ENCODE data around the gene VPREB1. TPM values are rescaled to one million over a fixed set of nuclear protein-coding genes. Genes with fewer than 3 reads are reported as not detected.

VPREB1 gene
- total RNA-seq, 2 experiments from 2014 or later, result 1.7 to 3.6 TPM

DNA sequence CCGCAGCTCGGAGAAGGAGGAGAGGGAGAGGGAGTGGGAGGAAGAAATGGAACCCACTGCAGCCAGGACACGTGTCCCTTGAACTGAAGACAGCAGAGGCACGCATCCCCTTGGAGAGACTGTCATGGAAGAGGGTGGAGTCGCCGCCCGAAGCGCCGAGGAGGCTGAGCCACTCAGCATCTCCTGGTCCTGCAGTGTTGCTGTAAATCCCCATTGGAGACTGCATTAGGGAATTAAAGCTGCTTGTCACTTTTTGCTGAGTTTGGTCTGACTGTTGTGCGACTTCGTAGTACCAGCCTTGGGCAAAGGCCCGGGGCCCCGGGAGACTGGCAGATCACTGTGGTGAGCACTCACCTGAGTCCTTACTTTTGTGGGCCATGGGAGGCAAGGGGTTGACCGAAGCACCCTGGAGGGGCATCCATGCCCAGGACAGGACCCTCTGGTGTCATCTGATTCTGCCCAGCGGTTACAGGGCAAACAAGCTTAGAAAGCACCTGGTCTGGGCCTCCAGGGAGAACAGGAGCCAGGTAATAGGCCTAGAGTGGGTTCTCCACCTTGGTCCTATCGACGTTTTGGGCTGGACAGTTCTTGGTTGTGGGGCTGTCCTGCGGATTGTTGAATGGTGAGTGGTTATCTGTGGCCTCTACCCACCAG is 797 bp downstream of the VPREB1 start:
- peak overlapping the region; percentile 76; the same call in 1 of the 2 replicates for H2AFZ ChIP-seq (ENCODE audit: low read length)
- H3K9me2 ChIP-seq (ENCODE audit: insufficient read depth, low read length), result no peaks in the 10 kb centered on the region
- CTCF ChIA-PET (ENCODE audit: unreplicated experiment), result no interaction called here
- no TSS peak for BruUV-seq (replicated peaks)
- no peaks in the 10 kb centered on the region for H4K20me1 ChIP-seq (ENCODE audit: insufficient read depth, low read length)
- peaks cover 70% of the 10 kb centered on the region for H3K4me1 ChIP-seq (ENCODE audit: insufficient read depth, low read length, poor library complexity, severe bottlenecking)
- no peak overlapping the region for H3K4me3 ChIP-seq (ENCODE audit: low read depth, low read length, poor library complexity, severe bottlenecking)
- H3K9me3 ChIP-seq (ENCODE audit: low read length), result no peaks in the 10 kb centered on the region
- H3K79me2 ChIP-seq (ENCODE audit: insufficient read depth, low read depth, low read length), result no peaks in the 10 kb centered on the region
- POLR2A ChIA-PET, result no interaction called here
- no peak for DNase-seq (ENCODE audit: low spot score)
- H3K4me2 ChIP-seq (ENCODE audit: low read length), result peak overlapping the region; percentile 53
- H3K27ac ChIP-seq (ENCODE audit: low read depth, low read length, poor library complexity, severe bottlenecking), result peak overlapping the region; percentile 41
- no peaks in the 10 kb centered on the region for H3K36me3 ChIP-seq (ENCODE audit: insufficient read depth, low read length)
- TF ChIP-seq EZH2phosphoT487 (IDR thresholded peaks at IDR 0.05; ENCODE audit: borderline replicate concordance, low read depth, low read length), result no peak
- TF ChIP-seq, protein P1, sequence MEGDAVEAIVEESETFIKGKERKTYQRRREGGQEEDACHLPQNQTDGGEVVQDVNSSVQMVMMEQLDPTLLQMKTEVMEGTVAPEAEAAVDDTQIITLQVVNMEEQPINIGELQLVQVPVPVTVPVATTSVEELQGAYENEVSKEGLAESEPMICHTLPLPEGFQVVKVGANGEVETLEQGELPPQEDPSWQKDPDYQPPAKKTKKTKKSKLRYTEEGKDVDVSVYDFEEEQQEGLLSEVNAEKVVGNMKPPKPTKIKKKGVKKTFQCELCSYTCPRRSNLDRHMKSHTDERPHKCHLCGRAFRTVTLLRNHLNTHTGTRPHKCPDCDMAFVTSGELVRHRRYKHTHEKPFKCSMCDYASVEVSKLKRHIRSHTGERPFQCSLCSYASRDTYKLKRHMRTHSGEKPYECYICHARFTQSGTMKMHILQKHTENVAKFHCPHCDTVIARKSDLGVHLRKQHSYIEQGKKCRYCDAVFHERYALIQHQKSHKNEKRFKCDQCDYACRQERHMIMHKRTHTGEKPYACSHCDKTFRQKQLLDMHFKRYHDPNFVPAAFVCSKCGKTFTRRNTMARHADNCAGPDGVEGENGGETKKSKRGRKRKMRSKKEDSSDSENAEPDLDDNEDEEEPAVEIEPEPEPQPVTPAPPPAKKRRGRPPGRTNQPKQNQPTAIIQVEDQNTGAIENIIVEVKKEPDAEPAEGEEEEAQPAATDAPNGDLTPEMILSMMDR (conservative IDR thresholded peaks at IDR 0.05; ENCODE audit: low read length), result no peak
- intact Hi-C loops (cut with micrococcal nuclease; ENCODE audit: unreplicated experiment), result no loop called here

DNA sequence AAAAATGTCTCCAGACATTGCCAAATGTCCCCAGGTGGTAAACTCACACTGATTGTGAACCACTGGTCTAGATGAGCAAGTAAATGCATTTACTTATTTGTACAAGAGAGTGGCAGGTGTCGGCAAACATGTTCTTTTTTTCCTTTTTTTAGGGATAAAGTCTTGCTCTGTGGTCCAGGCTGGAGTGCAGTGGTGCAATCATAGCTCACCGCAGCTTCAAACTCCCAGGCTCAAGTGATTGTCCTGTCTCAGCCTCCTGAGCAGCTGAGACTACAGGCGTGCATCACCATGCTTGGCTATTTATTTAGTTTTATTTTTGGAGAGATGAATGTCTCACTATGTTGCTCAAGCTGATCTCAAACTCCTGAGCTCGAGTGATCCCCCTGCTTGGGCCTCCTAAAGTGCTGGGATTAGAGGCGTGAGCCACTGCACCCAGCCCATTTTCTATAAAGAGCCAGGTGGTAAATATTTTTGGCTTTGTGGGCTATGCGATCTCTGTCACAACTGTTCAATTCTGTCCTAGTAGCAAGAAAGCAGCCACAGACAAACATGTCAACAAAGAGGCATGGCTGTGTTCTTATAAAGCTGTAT is 1.4 kb downstream of the VPREB1 start:
- no peaks in the 10 kb centered on the region for H3K9me2 ChIP-seq (ENCODE audit: insufficient read depth, low read length)
- H3K79me2 ChIP-seq (ENCODE audit: insufficient read depth, low read depth, low read length), result no peaks in the 10 kb centered on the region
- H3K36me3 ChIP-seq (ENCODE audit: insufficient read depth, low read length), result no peaks in the 10 kb centered on the region
- no TSS peak for BruUV-seq (replicated peaks)
- peak overlapping the region; percentile 46 for H3K4me2 ChIP-seq (ENCODE audit: low read length)
- TF ChIP-seq EZH2phosphoT487 (IDR thresholded peaks at IDR 0.05; ENCODE audit: borderline replicate concordance, low read depth, low read length), result no peak
- TF ChIP-seq, protein P1 (conservative IDR thresholded peaks at IDR 0.05; ENCODE audit: low read length), result no peak
- H2AFZ ChIP-seq (ENCODE audit: low read length), result peak overlapping the region; percentile 61; the same call in 1 of the 2 replicates
- ChIA-PET CTCF (ENCODE audit: unreplicated experiment) (no interaction called here), POLR2A (interaction anchor here (0.6 kb wide), 1 partner anchor 212 kb away, joined by 4 read pairs; no protein-coding TSS in a partner anchor)
- no peaks in the 10 kb centered on the region for H3K9me3 ChIP-seq (ENCODE audit: low read length)
- no peak overlapping the region for H3K4me3 ChIP-seq (ENCODE audit: low read depth, low read length, poor library complexity, severe bottlenecking)
- H4K20me1 ChIP-seq (ENCODE audit: insufficient read depth, low read length), result no peaks in the 10 kb centered on the region
- peaks cover 75% of the 10 kb centered on the region for H3K4me1 ChIP-seq (ENCODE audit: insufficient read depth, low read length, poor library complexity, severe bottlenecking)
- H3K27ac ChIP-seq (ENCODE audit: low read depth, low read length, poor library complexity, severe bottlenecking), result peak overlapping the region; percentile 41
- no peak for DNase-seq (ENCODE audit: low spot score)
- intact Hi-C loops (cut with micrococcal nuclease; ENCODE audit: unreplicated experiment), result no loop called here

DNA sequence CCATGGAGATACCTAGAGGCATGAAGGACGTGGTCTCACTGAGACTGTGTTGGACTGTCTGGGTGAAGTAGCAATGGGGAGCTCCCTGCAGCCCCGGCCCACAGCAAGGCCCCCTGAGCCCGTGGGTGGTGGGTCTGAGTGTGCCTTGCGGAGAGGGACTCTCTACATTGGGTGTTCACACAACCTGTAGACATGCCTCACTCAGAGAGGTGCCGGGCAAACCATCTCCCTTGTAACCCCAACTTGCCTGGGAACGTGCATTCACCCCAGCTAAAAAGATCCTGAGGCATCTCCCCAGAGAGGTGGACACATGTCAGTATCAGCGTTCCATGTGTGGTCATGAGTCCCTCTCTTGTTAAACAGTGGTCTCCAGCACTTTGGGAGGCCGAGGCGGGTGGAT is 2.1 kb downstream of the VPREB1 start:
- Histone ChIP-seq H3K27ac (ENCODE audit: low read depth, low read length, poor library complexity, severe bottlenecking) (peak overlapping the region; percentile 41), H4K20me1 (ENCODE audit: insufficient read depth, low read length) (no peaks in the 10 kb centered on the region), H3K9me2 (ENCODE audit: insufficient read depth, low read length) (no peaks in the 10 kb centered on the region), H3K4me2 (ENCODE audit: low read length) (peak overlapping the region; percentile 46), H3K4me3 (ENCODE audit: low read depth, low read length, poor library complexity, severe bottlenecking) (no peak overlapping the region), H3K36me3 (ENCODE audit: insufficient read depth, low read length) (no peaks in the 10 kb centered on the region), H3K79me2 (ENCODE audit: insufficient read depth, low read depth, low read length) (no peaks in the 10 kb centered on the region), H2AFZ (ENCODE audit: low read length) (peak overlapping the region; percentile 61; the same call in 1 of the 2 replicates), H3K9me3 (ENCODE audit: low read length) (no peaks in the 10 kb centered on the region), H3K4me1 (ENCODE audit: insufficient read depth, low read length, poor library complexity, severe bottlenecking) (peaks cover 75% of the 10 kb centered on the region)
- DNase-seq (ENCODE audit: low spot score), result no peak
- BruUV-seq (replicated peaks), result no TSS peak
- TF ChIP-seq, protein P1 (conservative IDR thresholded peaks at IDR 0.05; ENCODE audit: low read length), result no peak
- TF ChIP-seq EZH2phosphoT487 (IDR thresholded peaks at IDR 0.05; ENCODE audit: borderline replicate concordance, low read depth, low read length), result no peak
- intact Hi-C loops (cut with micrococcal nuclease; ENCODE audit: unreplicated experiment), result no loop called here
- ChIA-PET CTCF (ENCODE audit: unreplicated experiment) (no interaction called here), POLR2A (interaction anchor here (0.6 kb wide), 2 partner anchors 15 to 212 kb away, joined by 4 to 5 read pairs; no protein-coding TSS in a partner anchor)

All from OCI-LY7 (cell line).